Activated T-cell treated with anti-CD3 and anti-CD28 coated beads for 24 hours (primary cell): Measurements from ENCODE around the gene HOXD4.

ENCODE experiments used
- DNase-seq: peaks from one replicate; pipeline ENCODE4 v3.0.0-alpha.2; 2020; ENCODE audit warnings: low read depth

The HOXD4 gene

DNA sequence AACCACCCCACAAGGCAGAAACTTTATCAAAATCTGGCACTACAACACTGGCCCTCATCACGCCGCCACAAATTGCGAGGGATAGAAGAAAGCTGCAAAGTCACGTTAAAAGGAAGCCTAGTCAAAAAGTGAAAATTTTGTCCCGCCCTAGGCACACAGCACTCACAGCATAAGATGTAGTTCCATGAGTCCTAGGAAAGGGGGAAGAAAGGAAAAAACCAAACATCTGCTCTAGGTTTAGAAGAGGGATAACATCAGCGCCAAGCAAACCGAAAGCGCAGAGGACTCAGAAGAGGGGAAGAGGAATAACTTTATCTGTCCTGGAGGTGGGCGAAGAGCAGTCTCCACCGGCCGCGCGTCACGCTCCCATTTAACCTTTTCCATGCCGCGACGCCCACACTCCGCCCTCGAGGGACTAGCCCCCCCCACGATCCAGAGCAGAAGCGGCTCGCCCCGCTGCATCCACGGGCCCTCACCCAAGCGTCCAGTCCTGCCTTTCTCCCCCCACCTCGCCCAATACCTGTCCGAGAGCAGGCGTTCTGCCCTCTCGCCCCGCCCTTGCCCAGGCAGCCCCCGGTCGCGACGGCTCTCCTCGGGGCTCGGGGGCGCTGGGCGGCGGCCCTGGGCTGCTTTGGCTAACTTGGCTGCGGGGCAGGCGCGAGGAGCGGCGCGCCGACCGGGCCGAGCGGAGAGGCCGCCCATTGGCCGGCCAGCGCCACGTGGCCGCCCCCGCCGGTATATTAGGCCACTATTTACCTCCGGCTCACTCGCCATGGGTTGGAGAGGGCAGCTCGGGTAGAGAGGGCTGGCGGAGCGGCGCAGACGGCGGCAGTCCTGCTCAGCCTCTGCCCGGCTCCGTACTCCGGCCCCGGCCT is 36.8 kb downstream of the HOXD4 start, which contains the start of gene HOXD1:
Gene HOXD1 (plus strand): TSS at position 770 of the 875 bp plus-strand sequence. CDS start 134 bp downstream, outside the sequence.
- DNase-seq = no peak

DNA sequence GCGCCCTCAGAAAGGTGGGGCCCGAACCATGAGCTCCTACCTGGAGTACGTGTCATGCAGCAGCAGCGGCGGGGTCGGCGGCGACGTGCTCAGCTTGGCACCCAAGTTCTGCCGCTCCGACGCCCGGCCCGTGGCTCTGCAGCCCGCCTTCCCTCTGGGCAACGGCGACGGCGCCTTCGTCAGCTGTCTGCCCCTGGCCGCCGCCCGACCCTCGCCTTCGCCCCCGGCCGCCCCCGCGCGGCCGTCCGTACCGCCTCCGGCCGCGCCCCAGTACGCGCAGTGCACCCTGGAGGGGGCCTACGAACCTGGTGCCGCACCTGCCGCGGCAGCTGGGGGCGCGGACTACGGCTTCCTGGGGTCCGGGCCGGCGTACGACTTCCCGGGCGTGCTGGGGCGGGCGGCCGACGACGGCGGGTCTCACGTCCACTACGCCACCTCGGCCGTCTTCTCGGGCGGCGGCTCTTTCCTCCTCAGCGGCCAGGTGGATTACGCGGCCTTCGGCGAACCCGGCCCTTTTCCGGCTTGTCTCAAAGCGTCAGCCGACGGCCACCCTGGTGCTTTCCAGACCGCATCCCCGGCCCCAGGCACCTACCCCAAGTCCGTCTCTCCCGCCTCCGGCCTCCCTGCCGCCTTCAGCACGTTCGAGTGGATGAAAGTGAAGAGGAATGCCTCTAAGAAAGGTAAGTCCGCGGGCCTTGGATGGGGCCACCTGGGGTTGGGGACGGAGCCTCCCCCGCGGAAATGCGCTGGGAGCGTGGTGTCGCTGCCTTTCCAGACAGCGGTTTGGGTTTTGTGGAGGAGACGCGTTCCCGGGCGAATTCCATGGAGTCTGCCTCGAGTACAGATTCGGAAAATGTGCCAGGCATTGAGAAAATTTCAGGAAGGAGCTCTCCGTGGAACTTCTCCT is 37.7 kb downstream of the HOXD4 start:
- DNase-seq = no peak

DNA sequence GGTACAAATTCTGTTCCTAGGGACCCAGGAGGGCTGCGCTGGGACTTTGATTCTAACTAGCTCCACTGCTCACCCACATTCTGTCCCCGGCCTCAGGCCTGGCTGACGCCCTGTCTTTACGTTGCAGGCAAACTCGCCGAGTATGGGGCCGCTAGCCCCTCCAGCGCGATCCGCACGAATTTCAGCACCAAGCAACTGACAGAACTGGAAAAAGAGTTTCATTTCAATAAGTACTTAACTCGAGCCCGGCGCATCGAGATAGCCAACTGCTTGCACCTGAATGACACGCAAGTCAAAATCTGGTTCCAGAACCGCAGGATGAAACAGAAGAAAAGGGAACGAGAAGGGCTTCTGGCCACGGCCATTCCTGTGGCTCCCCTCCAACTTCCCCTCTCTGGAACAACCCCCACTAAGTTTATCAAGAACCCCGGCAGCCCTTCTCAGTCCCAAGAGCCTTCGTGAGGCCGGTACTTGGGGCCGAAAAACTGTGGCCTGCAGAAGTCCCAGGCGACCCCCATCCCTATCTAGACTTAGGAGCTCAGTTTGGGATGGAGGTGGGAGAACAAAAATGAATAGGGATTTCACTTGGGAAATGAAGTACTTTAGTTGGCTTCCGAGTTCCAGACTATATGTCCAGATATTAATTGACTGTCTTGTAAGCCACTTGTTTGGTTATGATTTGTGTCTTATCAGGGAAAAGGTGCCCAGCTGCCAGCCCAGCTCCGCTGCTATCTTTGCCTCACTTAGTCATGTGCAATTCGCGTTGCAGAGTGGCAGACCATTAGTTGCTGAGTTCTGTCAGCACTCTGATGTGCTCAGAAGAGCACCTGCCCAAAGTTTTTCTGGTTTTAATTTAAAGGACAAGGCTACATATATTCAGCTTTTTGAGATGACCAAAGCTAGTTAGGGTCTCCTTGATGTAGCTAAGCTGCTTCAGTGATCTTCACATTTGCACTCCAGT is 38.6 kb downstream of the HOXD4 start:
- DNase-seq = no peak

DNA sequence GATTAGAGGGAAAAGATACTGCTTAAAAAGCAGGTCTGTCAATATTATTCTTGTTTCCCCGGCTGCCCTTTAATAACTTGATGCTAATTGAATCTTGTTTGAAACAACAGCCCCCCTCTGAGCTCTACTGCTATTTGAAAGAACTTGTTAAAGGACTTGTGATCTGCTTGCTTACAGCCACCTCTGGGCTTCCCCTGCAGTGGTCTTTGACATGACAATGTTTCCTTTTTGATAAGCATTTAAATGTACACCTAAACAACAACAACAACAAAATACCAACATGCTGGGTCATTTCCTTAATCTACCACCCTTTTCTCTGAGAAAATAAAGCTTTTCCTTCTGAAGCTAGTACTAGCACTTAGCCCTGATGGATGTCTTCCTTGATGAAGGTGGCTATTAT is 41.0 kb downstream of the HOXD4 start:
- no peak for DNase-seq

DNA sequence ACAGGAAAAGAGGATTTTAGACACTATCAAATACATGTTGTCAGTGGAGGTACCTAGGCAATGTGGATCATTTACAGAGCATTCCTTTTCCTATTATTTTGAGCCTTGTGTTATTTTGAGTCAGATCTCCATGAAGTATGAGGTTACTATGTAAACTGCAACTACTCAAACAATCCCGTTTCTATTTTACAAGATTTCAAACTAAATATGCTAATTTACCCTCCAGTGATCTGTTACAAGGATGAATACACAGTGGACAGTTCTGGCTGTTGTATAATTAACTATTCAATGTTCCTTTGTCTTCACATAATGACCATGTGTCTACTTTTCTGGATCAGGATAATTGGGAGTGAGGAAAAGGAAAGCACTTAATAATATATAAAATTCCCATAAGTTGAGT is 41.7 kb downstream of the HOXD4 start:
- no peak for DNase-seq

DNA sequence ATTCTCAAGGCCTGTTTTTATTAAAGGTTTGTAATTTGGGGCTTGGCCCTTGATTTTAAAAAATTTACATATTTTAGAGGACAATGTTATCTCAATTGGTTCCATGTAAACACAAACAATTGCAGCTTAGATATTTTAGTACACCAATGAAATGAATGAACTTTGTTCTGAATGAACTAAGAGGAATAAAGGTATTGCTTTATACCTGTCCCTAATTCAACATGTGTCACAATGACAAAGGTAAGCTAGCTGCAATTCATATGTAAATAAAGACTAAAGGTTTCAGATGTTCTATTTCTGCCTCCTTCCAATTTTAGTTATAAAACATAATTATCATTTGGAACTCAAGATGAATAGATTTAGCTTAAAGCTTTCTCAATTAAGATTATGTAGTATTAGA is 48.6 kb downstream of the HOXD4 start:
- DNase-seq = no peak

DNA sequence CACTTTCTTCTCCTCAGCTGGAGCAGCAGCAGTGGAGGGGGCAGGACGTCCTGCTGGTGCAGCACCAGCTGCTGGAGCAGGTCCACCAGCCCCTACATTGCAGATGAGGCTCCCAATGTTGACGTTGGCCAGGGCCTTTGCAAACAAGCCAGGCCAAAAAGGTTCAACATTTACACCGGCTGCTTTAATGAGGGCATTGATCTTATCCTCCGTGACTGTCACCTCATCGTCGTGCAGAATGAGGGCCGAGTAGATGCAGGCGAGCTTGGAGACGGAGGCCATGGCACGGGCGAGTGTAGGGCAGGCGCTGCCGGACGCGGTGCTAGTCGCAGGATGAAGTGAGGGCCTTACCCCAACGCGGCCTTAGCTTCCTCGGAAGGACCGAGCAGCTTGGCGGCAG is 49.6 kb downstream of the HOXD4 start:
- no peak for DNase-seq

DNA sequence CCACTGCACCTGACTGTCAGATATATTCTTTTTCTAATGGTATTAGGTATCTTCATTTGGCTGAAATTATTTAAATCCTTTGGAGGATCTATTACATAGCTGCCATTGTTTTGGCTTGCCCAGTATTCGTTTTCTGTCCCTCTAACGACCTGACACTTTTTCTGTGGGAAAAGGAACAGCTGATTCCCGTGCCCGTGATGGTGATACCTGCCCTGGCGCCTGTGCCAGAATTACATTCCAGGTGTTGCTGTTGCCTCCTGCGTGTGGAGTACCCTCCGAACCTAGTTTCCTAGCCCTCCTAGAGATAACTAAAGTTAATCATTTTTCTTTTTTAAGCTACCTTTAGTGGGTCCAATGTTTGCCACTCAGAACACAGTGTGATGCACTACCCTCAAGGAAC is 51.1 kb downstream of the HOXD4 start:
- DNase-seq = no peak
